Heart left ventricle (tissue), 16 donors: ENCODE data around the gene CHRNA5. TPM values are rescaled to one million over a fixed set of nuclear protein-coding genes. Genes with fewer than 3 reads are reported as not detected.

Experiments used
- ATAC-seq, 4 donors: fragments of 200-7000 bp; cut with Tn5 transposase; one replicate each; pipeline ENCODE4 v1.9.1; 2020 to 2022; ENCODE audit warnings: moderate library complexity in 4 of 4, mild to moderate bottlenecking in 3 of 4, moderate number of reproducible peaks in 1 of 4
- DNase-seq, 5 donors: peaks; one replicate each; pipeline ENCODE4 v3.0.0-alpha.2; 2020
- H3K27ac ChIP-seq, 12 donors: fragments of 200-600 bp; sonication (generic) in 4 of 12; one replicate each; pipeline versions ENCODE4 v1.5.0 to v1.8.0; 2016 to 2022; ENCODE audit warnings: mild to moderate bottlenecking in 2 of 12
- H3K27me3 ChIP-seq, 9 donors: fragments of 200-600 bp; sonication (generic) in 2 of 9; one replicate each; pipeline versions ENCODE4 v1.5.1 to v1.8.0; 2016 to 2022; ENCODE audit warnings: mild to moderate bottlenecking in 3 of 9
- H3K36me3 ChIP-seq, 9 donors: fragments of 200-600 bp; sonication (generic) in 2 of 9; one replicate each; pipeline versions ENCODE4 v1.5.0 to v1.8.0; 2018 to 2022; ENCODE audit warnings: mild to moderate bottlenecking in 2 of 9
- H3K4me1 ChIP-seq, 12 donors: fragments of 200-600 bp; sonication (generic) in 4 of 12; one replicate each; pipeline versions ENCODE4 v1.5.0 to v1.8.0; 2016 to 2022; ENCODE audit warnings: mild to moderate bottlenecking in 3 of 12
- H3K4me3 ChIP-seq, 12 donors: fragments of 200-600 bp; sonication (generic) in 4 of 12; one replicate each; pipeline versions ENCODE4 v1.5.0 to v1.8.0; 2017 to 2022; ENCODE audit warnings: mild to moderate bottlenecking in 9 of 12, moderate library complexity in 4 of 12
- H3K9me3 ChIP-seq, 12 donors: fragments of 200-600 bp; sonication (generic) in 4 of 12; one replicate each; pipeline versions ENCODE4 v1.5.0 to v1.8.0; 2016 to 2022; ENCODE audit warnings: mild to moderate bottlenecking in 1 of 12
- POLR2A ChIP-seq, 2 donors: fragments of 450-650 bp; IDR thresholded peaks; one replicate each; pipeline ENCODE4 v1.6.1; 2017; ENCODE audit warnings: antibody characterized with exemption in 2 of 2, mild to moderate bottlenecking in 2 of 2, moderate library complexity in 2 of 2
- WGBS, 4 donors: extraction: QIAGEN DNeasy Blood & Tissue Kit in 2 of 4; methylation state at CpG; one replicate each; pipeline versions ENCODE4 v1.1.5 to v1.1.7; 2013 to 2018; 5-methylcytosine and 5-hydroxymethylcytosine counted together
- intact Hi-C, 10 donors: fragments of 100-400 bp; cut with DNase I; formaldehyde crosslinking; loops; one replicate each; pipeline versions ENCODE4 v1.11.1 to v1.14.2; 2022
- polyA plus RNA-seq, 2 donors: library from polyadenylated mRNA; stranded (reverse); fragments of 200-250 nt; gene quantifications; one replicate each; pipeline ENCODE4 v1.2.3, GENCODE V29; 2013
- total RNA-seq, 9 donors: library from RNA; depleted of rRNA in 2 of 9; stranded (reverse); fragments of >200 nt in 2 of 9; fragmentation: NEBNext Ultra II Directional in 3 of 9; extraction: Animal tissue kit (Norgen Biotek cat#: 25700) in 3 of 9; gene quantifications; one replicate each; pipeline versions ENCODE4 v1.1.0 to v1.2.4, GENCODE V29; 2016 to 2023
- TF ChIP-seq, protein P1 (sequence below), 12 donors: fragments of 200-600 bp; sonication (generic) in 4 of 12; IDR thresholded peaks; one replicate each; pipeline versions ENCODE4 v1.5.0 to v1.8.0; 2018 to 2022; ENCODE audit warnings: antibody characterized with exemption in 12 of 12, mild to moderate bottlenecking in 5 of 12
- donor health status: ischemic (EF 13 %, LVEDD 7.1; RV severe dilation, severe dysfunction).
- donor health status: healthy with polysubstance abuse.
- donor health status: DM: no; HTN: yes; CAD: no.
- donor health status: DM: no; HTN: no; CAD: no.
- donor health status: ischemic (EF 25% LVEDD 6.9; RV normal size, moderate dysfunction).
- donor health status: ischemic (EF 25% LVEDD 5.7; RV mildly dilated, moderate dysfunction).
- donor health status: healthy.
- donor health status: DM: yes; HTN: yes; CAD: no.
- donor health status: ischemic (EF 35%, LVEDD 5.7; RV mildly dilated, moderate dysfunction).
- donor health status: nonischemic (EF 11% LVEDD 7.7; RV severe dilation, severe dysfunction).
- donor health status: DM: yes; HTN: yes; CAD: no.
- donor health status: PGD.
- donor health status: ischemic (EF 29% LVEDD 5.4; RV normal size, mild dysfunction).
- donor health status: nonischemic (EF 23%, LVEDD 6.1; RV moderate dilation, normal function).

Gene CHRNA5
- total and polyA plus RNA-seq, 11 donors: 0.64 to 4.0 (median 1.5) TPM

DNA sequence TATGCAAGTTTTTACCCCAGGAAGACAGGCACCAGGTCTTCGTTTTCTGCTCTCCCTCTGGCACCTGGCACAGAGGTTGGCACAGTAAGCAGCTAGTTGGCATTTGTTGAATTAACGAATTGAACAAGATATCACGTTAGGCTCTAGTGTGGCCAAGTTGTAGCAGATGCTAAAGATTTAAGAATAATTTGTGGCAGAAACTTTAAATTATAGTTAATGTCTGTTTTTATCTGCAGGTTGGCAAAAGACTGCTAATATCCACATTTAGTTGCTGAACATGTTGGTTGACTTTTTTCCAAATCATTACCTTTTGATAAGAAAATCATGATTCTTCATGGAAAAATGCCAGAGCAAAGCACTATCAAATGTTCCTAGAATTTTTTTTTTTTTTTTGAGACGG lies 8.1 kb downstream of the CHRNA5 start:
- no peak for TF ChIP-seq POLR2A (IDR thresholded peaks at IDR 0.05)
- TF ChIP-seq, protein P1, sequence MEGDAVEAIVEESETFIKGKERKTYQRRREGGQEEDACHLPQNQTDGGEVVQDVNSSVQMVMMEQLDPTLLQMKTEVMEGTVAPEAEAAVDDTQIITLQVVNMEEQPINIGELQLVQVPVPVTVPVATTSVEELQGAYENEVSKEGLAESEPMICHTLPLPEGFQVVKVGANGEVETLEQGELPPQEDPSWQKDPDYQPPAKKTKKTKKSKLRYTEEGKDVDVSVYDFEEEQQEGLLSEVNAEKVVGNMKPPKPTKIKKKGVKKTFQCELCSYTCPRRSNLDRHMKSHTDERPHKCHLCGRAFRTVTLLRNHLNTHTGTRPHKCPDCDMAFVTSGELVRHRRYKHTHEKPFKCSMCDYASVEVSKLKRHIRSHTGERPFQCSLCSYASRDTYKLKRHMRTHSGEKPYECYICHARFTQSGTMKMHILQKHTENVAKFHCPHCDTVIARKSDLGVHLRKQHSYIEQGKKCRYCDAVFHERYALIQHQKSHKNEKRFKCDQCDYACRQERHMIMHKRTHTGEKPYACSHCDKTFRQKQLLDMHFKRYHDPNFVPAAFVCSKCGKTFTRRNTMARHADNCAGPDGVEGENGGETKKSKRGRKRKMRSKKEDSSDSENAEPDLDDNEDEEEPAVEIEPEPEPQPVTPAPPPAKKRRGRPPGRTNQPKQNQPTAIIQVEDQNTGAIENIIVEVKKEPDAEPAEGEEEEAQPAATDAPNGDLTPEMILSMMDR (IDR thresholded peaks at IDR 0.05): no peak
- DNase-seq: no peak
- Histone ChIP-seq H3K27me3 (peaks cover 0 to 12% (median 0%) of the 10 kb centered on the region in 9 donors), H3K4me3 (no peak overlapping the region), H3K27ac (no peak overlapping the region), H3K4me1 (peaks cover 0 to 2% (median 0%) of the 10 kb centered on the region in 12 donors), H3K36me3 (no peaks in the 10 kb centered on the region), H3K9me3 (no peaks in the 10 kb centered on the region)
- WGBS, 4 donors: 59 to 90% (median 62%) methylated on average over 4 of the region's 4 CpGs
- ATAC-seq: no peak
- intact Hi-C loops: no loop called here

DNA sequence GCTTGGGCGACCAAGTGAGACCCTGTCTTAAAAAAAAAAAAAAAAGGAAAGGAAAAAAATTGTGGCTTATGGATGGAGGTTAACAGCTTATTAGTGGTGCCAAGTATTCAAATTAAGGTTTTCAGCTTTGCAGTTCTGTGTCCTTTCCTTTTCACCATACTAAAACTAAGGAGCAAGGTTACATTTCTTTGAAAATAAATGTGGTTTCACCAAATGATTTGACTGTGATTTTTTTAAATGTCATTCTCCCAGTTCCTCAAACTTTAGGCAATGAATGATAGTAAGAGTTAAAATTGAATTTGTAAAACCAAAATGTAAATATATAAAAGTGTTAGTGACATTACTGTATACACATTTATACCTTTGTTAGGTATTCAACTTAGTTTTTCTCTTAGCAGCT lies 9.6 kb downstream of the CHRNA5 start:
- WGBS, 4 donors: 87 to 95% (median 91%) methylated on average over 1 of the region's 1 CpG
- ATAC-seq (no peak), DNase-seq (no peak)
- Histone ChIP-seq H3K27ac (no peak overlapping the region), H3K4me1 (peaks cover 0 to 2% (median 0%) of the 10 kb centered on the region in 12 donors), H3K27me3 (peaks cover 0 to 4% (median 0%) of the 10 kb centered on the region in 9 donors), H3K4me3 (no peak overlapping the region), H3K9me3 (no peaks in the 10 kb centered on the region), H3K36me3 (no peaks in the 10 kb centered on the region)
- intact Hi-C loops: no loop called here
- TF ChIP-seq POLR2A (IDR thresholded peaks at IDR 0.05): no peak
- TF ChIP-seq, protein P1 (IDR thresholded peaks at IDR 0.05): no peak

DNA sequence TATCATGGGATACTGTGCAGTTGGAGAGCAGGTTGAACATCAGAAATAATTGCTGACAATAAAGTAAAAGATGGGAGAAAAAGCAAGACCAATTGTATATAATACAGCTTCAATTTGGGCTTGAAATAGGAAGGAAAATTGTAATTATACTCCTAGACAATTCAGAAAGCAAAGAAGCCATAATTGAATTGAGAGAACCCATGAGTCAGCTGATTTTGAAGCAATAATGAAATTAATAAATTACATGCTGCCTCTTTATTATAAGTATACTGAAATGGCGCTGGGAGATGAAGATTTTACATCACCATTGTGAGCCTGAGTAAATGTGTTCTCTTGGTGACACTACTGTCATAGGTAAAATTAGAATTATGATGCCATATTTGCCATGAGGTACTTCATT lies 32.3 kb downstream of the CHRNA5 start:
- no peaks in the 10 kb centered on the region for H3K4me1 ChIP-seq
- H3K4me3 ChIP-seq: no peak overlapping the region
- intact Hi-C loops: no loop called here
- no peak for DNase-seq
- WGBS, 4 donors: 93 to 98% (median 97%) methylated on average over 1 of the region's 1 CpG
- no peak for ATAC-seq
- no peak overlapping the region for H3K27ac ChIP-seq
- H3K27me3 ChIP-seq: no peaks in the 10 kb centered on the region
- TF ChIP-seq POLR2A (IDR thresholded peaks at IDR 0.05): no peak
- TF ChIP-seq, protein P1 (IDR thresholded peaks at IDR 0.05): no peak
- no peaks in the 10 kb centered on the region for H3K9me3 ChIP-seq
- H3K36me3 ChIP-seq: no peaks in the 10 kb centered on the region

DNA sequence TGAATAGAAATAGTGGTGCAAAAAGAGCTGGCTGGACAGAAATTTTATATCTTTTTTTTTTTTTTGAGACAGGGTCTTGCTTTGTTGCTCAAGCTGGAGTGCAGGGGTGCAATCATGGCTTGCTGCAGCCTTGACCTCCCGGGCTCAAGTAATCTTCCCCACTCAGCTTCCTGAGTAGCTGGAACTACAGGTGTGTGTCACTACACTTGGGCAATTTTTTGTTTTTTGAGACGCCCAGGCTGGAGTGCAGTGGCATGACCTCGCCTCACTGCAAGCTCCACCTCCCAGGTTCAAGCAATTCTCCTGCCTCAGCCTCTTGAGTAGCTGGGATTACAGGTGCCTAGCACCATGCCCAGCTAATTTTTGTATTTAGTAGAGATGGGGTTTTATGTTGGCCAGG lies 33.0 kb downstream of the CHRNA5 start:
- WGBS, 4 donors: 76 to 90% (median 81%) methylated on average over 3 of the region's 3 CpGs
- Histone ChIP-seq H3K27ac (no peak overlapping the region), H3K4me1 (no peaks in the 10 kb centered on the region), H3K4me3 (no peak overlapping the region), H3K36me3 (no peaks in the 10 kb centered on the region), H3K9me3 (no peaks in the 10 kb centered on the region), H3K27me3 (no peaks in the 10 kb centered on the region)
- no peak for DNase-seq
- ATAC-seq: no peak
- TF ChIP-seq POLR2A (IDR thresholded peaks at IDR 0.05): no peak
- TF ChIP-seq, protein P1 (IDR thresholded peaks at IDR 0.05): no peak
- intact Hi-C loops: no loop called here
